Upper lobe of left lung (tissue), 4 donors: Measurements from ENCODE around the gene MEP1A.

Experiments used
- POLR2A ChIP-seq, 4 donors: fragments of 450-650 bp; IDR thresholded peaks; one replicate each; pipeline ENCODE4 v1.5.1; 2016 to 2017; ENCODE audit warnings: antibody characterized with exemption in 4 of 4, mild to moderate bottlenecking in 2 of 4
- TF ChIP-seq, protein P1 (sequence below), 6 experiments: fragments of 450-650 bp in 4 of 6; fragments of 200-600 bp in 2 of 6; sonication (generic) in 2 of 6; IDR thresholded peaks; one replicate each; pipeline ENCODE4 v1.5.1; 2016 to 2019; ENCODE audit warnings: antibody characterized with exemption in 6 of 6

DNA sequence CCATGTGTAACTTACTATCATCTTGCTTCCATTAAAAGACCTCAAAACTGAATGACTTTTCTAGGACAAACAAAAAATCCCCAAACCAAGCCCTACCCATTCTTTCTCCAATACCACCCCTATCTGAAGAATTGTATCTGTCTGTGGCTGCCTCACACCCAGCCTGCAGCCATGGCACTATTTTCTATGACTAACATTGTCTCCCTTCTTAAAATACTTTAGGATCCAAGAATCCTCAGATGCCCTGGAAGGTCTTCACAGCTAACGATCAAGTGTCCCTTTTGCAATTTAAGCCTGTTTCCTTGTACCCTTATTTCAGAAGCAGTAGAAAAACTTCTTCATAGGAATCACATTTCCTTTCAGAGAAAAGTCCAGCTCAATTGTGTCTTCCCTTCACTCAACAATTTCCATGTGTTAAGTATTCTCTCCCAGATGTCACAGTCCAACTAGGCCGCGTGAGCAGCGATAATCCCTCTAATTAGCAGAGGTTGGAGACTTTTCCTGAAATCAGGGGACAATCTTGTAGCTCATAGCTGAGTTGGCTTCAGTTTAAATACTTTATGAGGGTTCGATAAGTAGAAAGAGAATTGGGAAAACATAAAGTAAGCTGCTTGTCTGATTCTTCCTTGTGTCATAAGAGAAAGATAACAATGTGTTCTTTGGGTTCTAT is 5.2 kb upstream of the MEP1A start:
- TF ChIP-seq, protein P1, sequence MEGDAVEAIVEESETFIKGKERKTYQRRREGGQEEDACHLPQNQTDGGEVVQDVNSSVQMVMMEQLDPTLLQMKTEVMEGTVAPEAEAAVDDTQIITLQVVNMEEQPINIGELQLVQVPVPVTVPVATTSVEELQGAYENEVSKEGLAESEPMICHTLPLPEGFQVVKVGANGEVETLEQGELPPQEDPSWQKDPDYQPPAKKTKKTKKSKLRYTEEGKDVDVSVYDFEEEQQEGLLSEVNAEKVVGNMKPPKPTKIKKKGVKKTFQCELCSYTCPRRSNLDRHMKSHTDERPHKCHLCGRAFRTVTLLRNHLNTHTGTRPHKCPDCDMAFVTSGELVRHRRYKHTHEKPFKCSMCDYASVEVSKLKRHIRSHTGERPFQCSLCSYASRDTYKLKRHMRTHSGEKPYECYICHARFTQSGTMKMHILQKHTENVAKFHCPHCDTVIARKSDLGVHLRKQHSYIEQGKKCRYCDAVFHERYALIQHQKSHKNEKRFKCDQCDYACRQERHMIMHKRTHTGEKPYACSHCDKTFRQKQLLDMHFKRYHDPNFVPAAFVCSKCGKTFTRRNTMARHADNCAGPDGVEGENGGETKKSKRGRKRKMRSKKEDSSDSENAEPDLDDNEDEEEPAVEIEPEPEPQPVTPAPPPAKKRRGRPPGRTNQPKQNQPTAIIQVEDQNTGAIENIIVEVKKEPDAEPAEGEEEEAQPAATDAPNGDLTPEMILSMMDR (IDR thresholded peaks at IDR 0.05): no peak
- TF ChIP-seq POLR2A (IDR thresholded peaks at IDR 0.05): no peak
